GM21390 (cell line): ENCODE data around the gene ACER1.
"Not testable (repeated sequence)": the region's sequence is repeated elsewhere in the genome, so short reads cannot be mapped to it uniquely, and the experiment has no call there.

Source experiments
- ATAC-seq: cut with Tn5 transposase; IDR thresholded peaks from one replicate; pipeline ENCODE4 v1.9.1; 2021; ENCODE audit not compliant: unreplicated experiment

The ACER1 gene

DNA sequence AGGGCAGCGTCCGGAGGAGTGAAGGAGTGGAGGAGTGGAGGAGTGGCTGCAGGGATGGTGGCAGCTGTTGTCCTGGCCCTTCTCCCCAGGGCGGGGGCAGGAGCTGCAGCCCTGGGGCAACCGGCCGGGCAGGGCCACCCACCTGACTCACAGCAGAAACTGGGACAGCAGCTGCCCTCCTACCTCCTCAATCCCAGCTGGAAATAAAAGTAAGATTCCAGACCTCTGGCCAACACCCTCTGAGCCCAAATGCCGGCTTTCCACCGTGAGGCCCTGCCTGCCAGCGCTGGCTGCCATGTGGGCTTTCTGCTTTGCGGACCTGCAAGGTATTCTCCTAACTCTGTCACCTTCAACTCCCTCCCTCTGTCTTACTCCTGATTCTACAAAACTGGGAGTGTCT, 24.6 kb upstream of the ACER1 start:
- ATAC-seq: no peak

- no peak for ATAC-seq
These were observed 23.8 kb upstream of the ACER1 start for GRCh38 chr19:6357174-6357573.

DNA sequence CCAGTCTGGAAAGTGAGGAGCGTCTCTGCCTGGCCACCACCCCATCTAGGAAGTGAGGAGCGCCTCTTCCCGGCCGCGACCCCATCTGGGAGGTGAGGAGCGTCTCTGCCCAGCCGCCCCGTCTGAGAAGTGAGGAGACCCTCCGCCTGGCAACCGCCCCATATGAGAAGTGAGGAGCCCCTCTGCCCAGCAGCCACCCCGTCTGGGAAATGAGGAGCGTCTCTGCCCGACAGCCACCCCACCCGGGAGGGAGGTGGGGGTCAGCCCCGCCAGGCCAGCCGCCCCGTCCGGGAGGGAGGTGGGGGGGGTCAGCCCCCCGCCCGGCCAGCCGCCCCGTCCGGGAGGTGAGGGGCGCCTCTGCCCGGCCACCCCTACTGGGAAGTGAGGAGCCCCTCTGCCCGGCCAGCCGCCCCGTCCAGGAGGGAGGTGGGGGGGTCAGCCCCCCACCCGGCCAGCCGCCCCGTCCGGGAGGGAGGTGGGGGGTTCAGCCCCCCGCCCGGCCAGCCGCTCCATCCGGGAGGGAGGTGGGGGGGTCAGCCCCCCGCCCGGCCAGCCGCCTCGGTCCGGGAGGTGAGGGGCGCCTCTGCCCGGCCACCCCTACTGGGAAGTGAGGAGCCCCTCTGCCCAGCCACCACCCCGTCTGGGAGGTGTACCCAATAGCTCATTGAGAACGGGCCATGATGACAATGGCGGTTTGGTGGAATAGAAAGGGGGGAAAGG, 22.1 kb upstream of the ACER1 start:
- not testable (repeated sequence) for ATAC-seq

- no peak for ATAC-seq
These were observed 20.8 kb upstream of the ACER1 start for GRCh38 chr19:6354098-6354674.

DNA sequence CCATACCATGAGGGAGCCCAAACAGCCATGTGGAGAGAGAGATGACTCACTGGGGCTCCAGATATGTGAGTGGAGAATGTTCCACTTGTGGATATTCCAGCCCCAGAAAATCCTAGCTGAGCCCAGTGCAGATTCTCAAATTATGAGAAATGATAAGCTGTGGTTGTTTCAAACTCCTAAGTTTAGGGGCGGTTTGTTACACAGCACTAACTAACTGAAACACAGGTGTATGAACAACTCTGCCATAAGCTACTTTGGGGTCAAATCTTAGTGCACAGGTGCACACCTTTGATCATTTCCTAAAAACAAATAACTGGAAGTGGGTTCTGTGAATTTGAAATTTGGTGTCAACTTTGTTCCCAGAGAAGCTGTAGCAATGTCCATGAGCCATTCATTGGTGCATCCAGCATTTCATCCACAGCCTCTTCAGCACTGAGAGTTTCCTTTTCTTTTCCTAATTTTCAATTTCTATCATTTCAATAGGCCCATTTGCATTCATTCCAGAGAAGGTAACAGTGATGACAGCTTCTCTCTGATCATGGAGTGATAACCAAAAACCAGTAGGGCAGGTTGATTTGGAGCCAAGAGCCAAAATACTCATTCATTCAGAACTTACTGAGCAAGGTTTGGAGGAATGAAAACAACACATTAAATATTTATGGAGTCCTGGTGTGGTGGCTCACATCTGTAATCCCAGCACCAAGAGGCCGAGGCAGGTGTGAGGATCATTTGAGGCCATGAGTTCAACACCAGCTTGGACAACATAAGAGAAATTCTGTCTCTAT, 19.2 kb upstream of the ACER1 start:
- no peak for ATAC-seq

GRCh38 chr19:6350688-6351087, 17.3 kb upstream of the ACER1 start:
- no peak for ATAC-seq

GRCh38 chr19:6349271-6349670, 15.9 kb upstream of the ACER1 start:
- not testable (repeated sequence) for ATAC-seq

- no peak for ATAC-seq
These were observed 10.1 kb upstream of the ACER1 start for GRCh38 chr19:6343462-6343861.

GRCh38 chr19:6340493-6341201, 7.2 kb upstream of the ACER1 start:
- ATAC-seq: no peak

DNA sequence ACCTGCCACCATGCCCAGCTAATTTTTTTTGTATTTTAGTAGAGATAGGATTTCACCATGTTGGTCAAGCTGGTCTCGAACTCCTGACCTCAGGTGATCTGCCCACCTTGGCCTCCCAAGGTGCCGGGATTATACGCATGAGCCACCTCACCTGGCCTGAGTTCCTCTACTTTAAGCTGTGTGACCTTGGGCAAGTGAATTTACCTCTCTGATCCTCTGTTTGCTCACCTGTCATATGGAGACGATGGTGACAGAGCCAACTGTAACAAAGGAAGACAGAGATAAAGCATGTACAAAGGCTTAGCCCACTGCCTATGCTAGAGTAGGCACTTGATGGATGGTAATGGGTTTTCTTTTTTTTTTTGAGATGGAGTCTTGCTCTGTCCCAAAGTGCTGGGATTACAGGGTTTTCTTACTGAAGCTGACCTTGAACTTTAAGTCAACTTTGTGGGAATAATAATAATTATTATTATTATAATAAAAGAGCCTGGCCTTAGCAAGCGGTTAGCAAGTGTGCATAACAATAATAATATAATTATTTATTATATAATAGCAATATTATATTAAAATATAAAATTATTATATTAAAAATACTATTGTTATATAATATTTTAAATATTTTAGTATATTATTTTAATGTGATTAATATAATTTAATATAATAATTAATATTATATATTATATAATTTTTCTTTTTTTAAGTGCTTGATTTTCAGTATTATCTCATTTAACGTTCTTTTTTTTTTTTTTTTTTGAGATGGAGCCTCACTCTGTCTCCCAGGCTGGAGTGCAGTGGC, 1.3 kb upstream of the ACER1 start:
- no peak for ATAC-seq

GRCh38 chr19:6326815-6327214, 6.6 kb downstream of the ACER1 start:
- no peak for ATAC-seq

DNA sequence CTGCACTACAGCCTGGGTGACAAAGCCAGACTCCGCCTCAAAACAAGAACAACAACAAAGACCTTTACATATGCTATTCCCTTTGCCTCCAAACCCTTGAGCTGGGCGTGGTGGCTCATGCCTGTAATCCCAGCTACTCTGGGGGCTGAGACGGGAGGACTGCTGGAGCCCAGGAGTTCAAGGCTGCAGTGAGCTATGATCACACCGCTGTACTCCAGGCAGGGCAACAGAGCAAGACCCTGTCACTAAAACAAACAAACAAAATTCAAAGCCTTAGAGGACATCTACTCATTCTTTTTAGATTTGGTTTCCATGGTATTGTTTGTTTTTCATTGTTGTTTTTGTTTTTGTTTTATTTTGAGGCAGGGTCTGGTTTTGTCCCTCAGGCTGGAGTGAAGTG, 7.8 kb downstream of the ACER1 start:
- ATAC-seq: no peak

GRCh38 chr19:6324757-6325156, 8.7 kb downstream of the ACER1 start:
- no peak for ATAC-seq

GRCh38 chr19:6322284-6322683, 11.1 kb downstream of the ACER1 start:
- ATAC-seq: no peak

GRCh38 chr19:6319376-6319775, 14.0 kb downstream of the ACER1 start:
- ATAC-seq: no peak

DNA sequence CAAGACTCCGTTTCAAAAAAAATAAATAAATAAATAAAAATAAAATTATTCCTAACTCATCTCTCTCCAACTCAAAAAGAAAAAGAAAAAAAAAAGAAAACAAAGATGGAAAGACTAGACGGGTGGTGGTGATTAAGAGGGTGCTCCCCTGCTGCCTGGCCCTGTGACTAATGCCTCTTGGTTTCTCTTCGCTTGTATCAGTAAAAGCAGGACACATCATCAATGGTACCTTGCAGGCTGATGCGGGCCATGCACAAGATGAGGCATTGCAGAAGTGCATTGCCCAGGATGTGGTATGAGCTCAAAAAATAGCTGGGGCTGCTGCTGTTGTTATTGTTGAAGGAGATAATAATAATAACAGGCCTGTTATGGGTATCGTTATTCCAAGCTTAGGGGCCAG, 14.6 kb downstream of the ACER1 start:
- ATAC-seq: no peak

DNA sequence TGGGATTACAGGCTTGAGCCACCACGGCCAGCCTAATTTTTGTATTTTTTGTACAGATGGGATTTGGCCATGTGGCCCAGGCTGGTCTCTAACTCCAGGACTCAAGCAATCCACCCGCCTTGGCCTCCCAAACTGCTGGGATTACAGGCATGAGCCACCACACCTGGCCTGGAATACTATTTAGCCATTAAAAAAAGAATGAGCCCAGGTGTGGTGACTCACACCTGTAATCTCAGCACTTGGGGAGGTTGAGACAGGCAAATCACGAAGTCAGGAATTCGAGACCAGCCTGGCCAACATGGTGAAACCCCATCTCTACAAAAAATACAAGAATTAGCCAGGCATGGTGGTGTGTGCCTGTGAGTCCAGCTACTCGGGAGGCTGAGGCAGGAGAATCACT, 17.8 kb downstream of the ACER1 start:
- not testable (repeated sequence) for ATAC-seq

- ATAC-seq: no peak
These were observed 19.9 kb downstream of the ACER1 start for GRCh38 chr19:6313398-6313969.

GRCh38 chr19:6312018-6312417, 21.4 kb downstream of the ACER1 start:
- no peak for ATAC-seq

- ATAC-seq: no peak
These were observed 35.0 kb downstream of the ACER1 start for GRCh38 chr19:6298413-6298812.
